ENCODE data around the gene APOF.

DNA sequence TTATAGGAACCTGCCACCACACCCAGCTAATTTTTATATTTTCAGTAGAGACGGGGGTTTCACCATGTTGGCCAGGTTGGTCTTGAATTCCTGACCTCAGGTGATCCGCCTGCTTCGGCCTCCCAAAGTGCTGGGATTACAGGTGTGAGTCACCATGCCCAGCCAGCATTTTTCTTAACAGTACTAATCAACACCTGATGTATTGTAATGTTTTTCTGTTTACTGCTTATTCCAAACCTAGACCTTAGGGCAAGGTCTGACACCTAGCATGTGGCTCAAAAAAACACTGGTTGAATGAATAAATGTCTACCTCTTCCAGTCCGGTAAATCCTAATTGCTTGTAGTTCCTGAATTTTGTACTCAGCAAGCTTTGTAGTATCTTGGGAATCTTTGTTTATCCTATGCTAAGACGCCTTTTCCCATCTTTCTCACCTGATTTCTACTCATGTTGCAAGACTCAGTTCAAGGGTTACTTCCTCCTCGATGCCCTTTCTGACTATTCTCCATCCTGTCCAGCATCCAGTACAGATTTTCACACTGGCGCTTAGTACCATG lies 31.6 kb downstream of the APOF start:
- TF ChIP-seq EP300 (IDR thresholded peaks at IDR 0.05) = no peak
- TF ChIP-seq, protein P1, sequence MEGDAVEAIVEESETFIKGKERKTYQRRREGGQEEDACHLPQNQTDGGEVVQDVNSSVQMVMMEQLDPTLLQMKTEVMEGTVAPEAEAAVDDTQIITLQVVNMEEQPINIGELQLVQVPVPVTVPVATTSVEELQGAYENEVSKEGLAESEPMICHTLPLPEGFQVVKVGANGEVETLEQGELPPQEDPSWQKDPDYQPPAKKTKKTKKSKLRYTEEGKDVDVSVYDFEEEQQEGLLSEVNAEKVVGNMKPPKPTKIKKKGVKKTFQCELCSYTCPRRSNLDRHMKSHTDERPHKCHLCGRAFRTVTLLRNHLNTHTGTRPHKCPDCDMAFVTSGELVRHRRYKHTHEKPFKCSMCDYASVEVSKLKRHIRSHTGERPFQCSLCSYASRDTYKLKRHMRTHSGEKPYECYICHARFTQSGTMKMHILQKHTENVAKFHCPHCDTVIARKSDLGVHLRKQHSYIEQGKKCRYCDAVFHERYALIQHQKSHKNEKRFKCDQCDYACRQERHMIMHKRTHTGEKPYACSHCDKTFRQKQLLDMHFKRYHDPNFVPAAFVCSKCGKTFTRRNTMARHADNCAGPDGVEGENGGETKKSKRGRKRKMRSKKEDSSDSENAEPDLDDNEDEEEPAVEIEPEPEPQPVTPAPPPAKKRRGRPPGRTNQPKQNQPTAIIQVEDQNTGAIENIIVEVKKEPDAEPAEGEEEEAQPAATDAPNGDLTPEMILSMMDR (IDR thresholded peaks at IDR 0.05) = no peak

All from gastroesophageal sphincter (tissue), 3 donors.